NCI-H2196 (cell line): ENCODE data around the gene FBLN5.
A peak's percentile ranks its signal among the peaks of the same experiment; 100 is the strongest.

Source experiments
- DNase-seq: peaks from one replicate; lab custom pipeline; 2025; ENCODE audit not compliant: unreplicated experiment; lab: John Stamatoyannopoulos, UW

Gene FBLN5

GRCh38 chr14:91835197-91835919 lies 112.1 kb downstream of the FBLN5 start:
- DNase-seq, result peak; percentile 1

- no peak for DNase-seq
These were observed 112.9 kb downstream of the FBLN5 start for GRCh38 chr14:91834571-91834970.

- DNase-seq, result no peak
These were observed 116.2 kb downstream of the FBLN5 start for GRCh38 chr14:91831337-91831736.

GRCh38 chr14:91830777-91831176 lies 116.7 kb downstream of the FBLN5 start:
- DNase-seq, result peak; percentile 77

- DNase-seq, result no peak
These were observed 118.0 kb downstream of the FBLN5 start for GRCh38 chr14:91829511-91829910.

- no peak for DNase-seq
These were observed 119.7 kb downstream of the FBLN5 start for GRCh38 chr14:91827746-91828145.
